IMR-90 (cell line): Measurements from ENCODE around the gene CCDC30. TPM values are rescaled to one million over a fixed set of nuclear protein-coding genes. Genes with fewer than 3 reads are reported as not detected.

Experiments used
- CHD1 ChIP-seq: IDR thresholded peaks from 2 replicates; pipeline ENCODE4 v1.6.1; 2012; ENCODE audit warnings: low read depth, low read length, improper control_type of control experiment
- MXI1 ChIP-seq: IDR thresholded peaks from 2 replicates; pipeline ENCODE4 v1.6.1; 2012; ENCODE audit warnings: low read depth, mild to moderate bottlenecking, low read length, moderate library complexity, borderline replicate concordance
- polyA plus RNA-seq, 3 experiments: library from polyadenylated mRNA; depleted of rRNA; stranded (reverse); fragments of >200 nt; gene quantifications; 2 replicates each; pipeline ENCODE4 v1.2.3, GENCODE V29; 2012; ENCODE audit warnings: low replicate concordance in 1 of 3
- total RNA-seq: library from RNA; depleted of rRNA; stranded (reverse); fragments of >200 nt; gene quantifications from 2 replicates; pipeline ENCODE4 v1.2.3, GENCODE V29; 2012
- TF ChIP-seq, protein P1 (sequence below): fragments of 150-350 bp; IDR thresholded peaks from 2 replicates; pipeline ENCODE4 v1.6.1; 2017; ENCODE audit warnings: mild to moderate bottlenecking, antibody characterized with exemption, low read length, low read depth

CCDC30 gene
- total and polyA plus RNA-seq, 2 of the 4 experiments (the other 2 are of a cell fraction) = 0.14 to 0.18 TPM

DNA sequence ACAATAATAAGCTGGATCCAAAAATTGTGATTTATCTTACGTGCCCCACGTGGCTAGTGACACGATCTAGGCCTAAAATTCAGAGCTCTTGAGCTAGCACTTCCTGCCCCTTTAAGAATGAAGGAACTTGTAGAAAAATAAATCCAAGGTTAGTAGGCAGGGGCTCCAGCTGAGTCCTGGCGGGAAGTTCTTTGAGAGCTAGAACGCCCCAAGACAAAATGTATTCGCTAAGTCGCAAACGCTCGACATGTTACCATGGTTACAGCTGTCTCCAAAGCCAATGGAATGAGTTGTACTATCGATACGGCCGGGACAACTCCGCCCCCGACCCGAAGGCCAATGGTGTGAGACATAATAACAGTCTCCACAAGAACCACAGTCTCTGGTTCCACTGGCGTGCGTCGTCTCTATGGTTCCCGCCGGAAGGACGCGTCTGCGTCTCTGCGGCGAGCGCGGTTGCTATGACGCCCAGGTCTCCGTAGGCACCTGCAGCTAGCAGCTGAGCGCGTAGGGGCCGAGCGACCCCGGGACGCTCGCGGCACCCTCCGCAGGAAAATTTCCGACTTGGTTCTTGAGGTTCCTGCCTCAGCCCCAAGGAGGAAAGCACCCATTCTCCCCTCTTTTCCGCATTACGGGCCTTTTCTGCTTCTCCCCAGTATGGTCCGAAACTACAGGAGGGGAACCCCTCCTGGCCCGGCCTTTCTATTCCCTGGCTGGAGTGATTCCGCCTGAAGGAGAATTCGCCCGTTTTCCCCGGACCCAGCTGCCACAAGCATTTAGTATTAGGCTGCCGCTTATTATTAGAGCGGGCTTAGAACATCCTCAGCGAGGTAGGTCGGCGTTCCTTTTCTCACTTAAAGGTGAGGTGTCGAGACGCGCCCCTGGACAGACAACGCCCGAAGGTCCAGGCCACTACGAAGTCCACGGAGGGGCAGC lies at the start of gene CCDC30 (continued):
- TF ChIP-seq MXI1 (peak; percentile 53), CHD1 (no peak)
- TF ChIP-seq, protein P1, sequence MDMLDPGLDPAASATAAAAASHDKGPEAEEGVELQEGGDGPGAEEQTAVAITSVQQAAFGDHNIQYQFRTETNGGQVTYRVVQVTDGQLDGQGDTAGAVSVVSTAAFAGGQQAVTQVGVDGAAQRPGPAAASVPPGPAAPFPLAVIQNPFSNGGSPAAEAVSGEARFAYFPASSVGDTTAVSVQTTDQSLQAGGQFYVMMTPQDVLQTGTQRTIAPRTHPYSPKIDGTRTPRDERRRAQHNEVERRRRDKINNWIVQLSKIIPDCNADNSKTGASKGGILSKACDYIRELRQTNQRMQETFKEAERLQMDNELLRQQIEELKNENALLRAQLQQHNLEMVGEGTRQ = peak; percentile 72
